Measurements from ENCODE around the gene FAM131A. TPM values are rescaled to one million over a fixed set of nuclear protein-coding genes. Genes with fewer than 3 reads are reported as not detected.
A peak's percentile ranks its signal among the peaks of the same experiment; 100 is the strongest.

FAM131A gene
- total RNA-seq, result 12.6 and 13.9 TPM in 2 replicates

DNA sequence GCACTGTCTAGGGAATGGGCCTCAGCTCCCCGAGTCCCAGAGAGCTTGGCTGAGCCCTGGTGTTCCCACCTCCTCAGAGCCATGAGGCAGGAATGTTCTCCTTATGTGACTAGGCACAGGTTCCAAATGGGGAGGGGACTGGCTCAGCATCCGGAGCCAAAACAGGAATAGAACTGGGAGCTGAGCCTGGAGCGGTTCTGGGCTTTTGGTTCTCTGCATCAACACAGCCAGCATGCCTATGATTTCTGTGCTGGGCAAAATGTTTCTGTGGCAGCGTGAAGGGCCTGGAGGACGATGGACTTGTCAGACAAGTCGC is at the start of gene FAM131A:
Gene FAM131A, plus strand, starts transcription at position 202 of the 316 bp plus-strand sequence. Its CDS starts 31 bp downstream, at position 233.
- Mint-ChIP-seq H3K27ac (peak within 1 kb of the TSS; percentile 87), H3K36me3 (ENCODE audit: low read depth) (peaks cover 30% of the 10 kb centered on the region), H3K27me3 (ENCODE audit: low read depth) (no peaks in the 10 kb centered on the region), H3K9me3 (no peaks in the 10 kb centered on the region), H3K4me3 (ENCODE audit: low read depth) (peak within 1 kb of the TSS; percentile 88), H3K4me1 (ENCODE audit: low read depth) (peaks cover 51% of the 10 kb centered on the region)
- DNase-seq (ENCODE audit: low spot score), result no peak
- intact Hi-C loops (cut with micrococcal nuclease), result no loop called here

DNA sequence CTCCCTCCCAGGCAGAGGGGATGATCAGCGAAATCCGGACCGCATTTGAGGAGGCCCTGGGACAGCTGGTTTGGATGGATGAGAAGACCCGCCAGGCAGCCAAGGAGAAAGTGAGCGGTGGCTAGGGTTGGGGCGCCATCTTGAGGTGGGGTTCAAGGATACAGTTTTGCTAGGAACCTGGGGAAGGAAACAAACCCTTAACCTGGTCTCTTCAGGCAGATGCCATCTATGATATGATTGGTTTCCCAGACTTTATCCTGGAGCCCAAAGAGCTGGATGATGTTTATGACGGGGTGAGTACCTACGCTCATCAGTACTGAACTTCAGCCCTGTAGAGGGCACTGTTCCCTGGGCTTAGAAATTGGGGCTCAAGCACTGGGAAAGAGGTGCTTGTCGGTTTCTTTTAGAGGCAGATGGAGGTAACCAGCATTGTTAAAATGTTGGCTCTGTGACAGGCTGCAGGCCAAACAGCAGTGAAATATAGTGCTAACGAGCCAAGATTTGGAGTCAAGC is 47.9 kb upstream of the FAM131A start:
- Mint-ChIP-seq H3K4me1 (ENCODE audit: low read depth) (no peaks in the 10 kb centered on the region), H3K27me3 (ENCODE audit: low read depth) (peaks cover 12% of the 10 kb centered on the region), H3K27ac (no peak overlapping the region), H3K4me3 (ENCODE audit: low read depth) (no peak overlapping the region), H3K9me3 (no peaks in the 10 kb centered on the region), H3K36me3 (ENCODE audit: low read depth) (no peaks in the 10 kb centered on the region)
- intact Hi-C loops (cut with micrococcal nuclease), result loop anchor here (1.0 to 2.0 kb wide), 2 partner anchors 63 to 394 kb away; no protein-coding TSS in a partner anchor
- peak; percentile 43 for DNase-seq (ENCODE audit: low spot score)

GRCh38 chr3:184290331-184290730 is 47.1 kb upstream of the FAM131A start:
- H3K4me1 Mint-ChIP-seq (ENCODE audit: low read depth), result no peaks in the 10 kb centered on the region
- DNase-seq (ENCODE audit: low spot score), result no peak
- H3K36me3 Mint-ChIP-seq (ENCODE audit: low read depth), result no peaks in the 10 kb centered on the region
- no peak overlapping the region for H3K4me3 Mint-ChIP-seq (ENCODE audit: low read depth)
- no peak overlapping the region for H3K27ac Mint-ChIP-seq
- H3K27me3 Mint-ChIP-seq (ENCODE audit: low read depth), result peaks cover 12% of the 10 kb centered on the region
- intact Hi-C loops (cut with micrococcal nuclease), result no loop called here
- H3K9me3 Mint-ChIP-seq, result no peaks in the 10 kb centered on the region

DNA sequence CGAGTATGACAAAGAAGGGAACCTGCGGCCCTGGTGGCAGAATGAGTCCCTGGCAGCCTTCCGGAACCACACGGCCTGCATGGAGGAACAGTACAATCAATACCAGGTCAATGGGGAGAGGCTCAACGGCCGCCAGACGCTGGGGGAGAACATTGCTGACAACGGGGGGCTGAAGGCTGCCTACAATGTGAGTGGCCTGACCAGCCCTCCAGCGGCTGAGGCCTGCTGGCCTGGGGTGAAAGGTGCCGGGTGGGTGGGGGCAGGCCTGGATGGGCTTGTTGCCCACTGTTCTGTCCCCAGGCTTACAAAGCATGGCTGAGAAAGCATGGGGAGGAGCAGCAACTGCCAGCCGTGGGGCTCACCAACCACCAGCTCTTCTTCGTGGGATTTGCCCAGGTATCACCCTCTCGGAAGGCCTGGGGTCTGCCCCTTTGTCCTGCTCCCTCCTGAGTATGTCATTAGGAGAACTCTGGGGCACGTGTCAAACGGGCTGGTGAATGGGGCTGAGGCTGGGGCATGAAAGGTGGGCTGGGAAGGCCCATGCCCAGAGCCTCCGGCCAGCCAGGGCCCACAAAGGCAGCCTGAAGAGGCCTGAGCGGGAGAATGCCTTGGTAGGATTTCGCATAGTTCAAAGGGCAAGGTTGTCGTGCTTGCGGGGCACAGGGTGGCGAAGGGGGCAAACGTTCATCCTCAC is 46.2 kb upstream of the FAM131A start:
- intact Hi-C loops (cut with micrococcal nuclease), result no loop called here
- H3K27me3 Mint-ChIP-seq (ENCODE audit: low read depth), result peaks cover 6% of the 10 kb centered on the region
- H3K36me3 Mint-ChIP-seq (ENCODE audit: low read depth), result no peaks in the 10 kb centered on the region
- H3K27ac Mint-ChIP-seq, result no peak overlapping the region
- no peaks in the 10 kb centered on the region for H3K4me1 Mint-ChIP-seq (ENCODE audit: low read depth)
- DNase-seq (ENCODE audit: low spot score), result no peak
- H3K9me3 Mint-ChIP-seq, result no peaks in the 10 kb centered on the region
- H3K4me3 Mint-ChIP-seq (ENCODE audit: low read depth), result no peak overlapping the region

DNA sequence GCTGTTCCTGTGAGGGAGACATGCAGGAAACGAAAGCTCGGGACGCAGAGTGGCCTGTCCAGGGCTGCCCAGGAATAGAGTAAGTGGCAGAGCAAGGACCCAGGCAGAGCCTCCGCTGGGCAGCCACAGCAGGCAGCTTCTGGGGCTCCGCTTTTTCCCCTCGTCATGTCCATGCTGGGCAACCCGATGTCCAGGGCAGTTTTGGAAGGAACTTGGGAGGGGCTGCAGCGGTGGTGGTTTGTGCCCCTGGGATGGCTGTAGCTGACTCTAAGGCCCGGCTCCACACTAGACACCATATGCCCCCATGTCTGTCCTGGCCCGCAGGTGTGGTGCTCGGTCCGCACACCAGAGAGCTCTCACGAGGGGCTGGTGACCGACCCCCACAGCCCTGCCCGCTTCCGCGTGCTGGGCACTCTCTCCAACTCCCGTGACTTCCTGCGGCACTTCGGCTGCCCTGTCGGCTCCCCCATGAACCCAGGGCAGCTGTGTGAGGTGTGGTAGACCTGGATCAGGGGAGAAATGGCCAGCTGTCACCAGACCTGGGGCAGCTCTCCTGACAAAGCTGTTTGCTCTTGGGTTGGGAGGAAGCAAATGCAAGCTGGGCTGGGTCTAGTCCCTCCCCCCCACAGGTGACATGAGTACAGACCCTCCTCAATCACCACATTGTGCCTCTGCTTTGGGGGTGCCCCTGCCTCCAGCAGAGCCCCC is 45.5 kb upstream of the FAM131A start:
- DNase-seq (ENCODE audit: low spot score), result no peak
- intact Hi-C loops (cut with micrococcal nuclease), result no loop called here
- H3K9me3 Mint-ChIP-seq, result no peaks in the 10 kb centered on the region

DNA sequence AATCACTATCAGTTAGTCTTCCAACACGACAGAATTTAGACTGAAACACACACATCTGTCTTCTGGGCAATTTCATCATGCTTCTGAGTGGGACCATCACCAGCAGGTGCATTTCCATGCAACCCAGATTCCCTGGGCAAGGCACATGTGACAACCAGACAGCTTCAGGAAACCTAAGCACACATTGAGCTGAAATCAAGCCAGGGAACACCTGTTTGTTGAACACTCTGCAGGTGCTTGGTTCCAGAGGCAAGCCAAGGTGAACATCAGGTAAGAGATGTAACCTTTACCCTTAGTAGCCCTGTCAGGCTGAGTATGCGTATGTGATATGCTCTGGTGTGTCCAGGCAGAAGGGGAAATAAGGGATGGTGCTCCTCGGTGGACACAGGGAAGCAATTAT is 41.6 kb upstream of the FAM131A start:
- Mint-ChIP-seq H3K27ac (no peak overlapping the region), H3K27me3 (ENCODE audit: low read depth) (peaks cover 2% of the 10 kb centered on the region), H3K4me3 (ENCODE audit: low read depth) (no peak overlapping the region), H3K4me1 (ENCODE audit: low read depth) (peaks cover 13% of the 10 kb centered on the region), H3K9me3 (no peaks in the 10 kb centered on the region), H3K36me3 (ENCODE audit: low read depth) (peaks cover 13% of the 10 kb centered on the region)
- DNase-seq (ENCODE audit: low spot score), result no peak
- intact Hi-C loops (cut with micrococcal nuclease), result no loop called here

More for the DNA sequence above, 45.5 kb upstream of the FAM131A start:
- H3K27me3 Mint-ChIP-seq (ENCODE audit: low read depth), result peaks cover 5% of the 10 kb centered on the region
- H3K4me3 Mint-ChIP-seq (ENCODE audit: low read depth), result no peak overlapping the region
- H3K4me1 Mint-ChIP-seq (ENCODE audit: low read depth), result no peaks in the 10 kb centered on the region
- H3K36me3 Mint-ChIP-seq (ENCODE audit: low read depth), result no peaks in the 10 kb centered on the region
- no peak overlapping the region for H3K27ac Mint-ChIP-seq

- no peaks in the 10 kb centered on the region for H3K9me3 Mint-ChIP-seq
- H3K4me1 Mint-ChIP-seq (ENCODE audit: low read depth), result peaks cover 16% of the 10 kb centered on the region
- peaks cover 2% of the 10 kb centered on the region for H3K27me3 Mint-ChIP-seq (ENCODE audit: low read depth)
- no peak overlapping the region for H3K27ac Mint-ChIP-seq
- DNase-seq (ENCODE audit: low spot score), result no peak
- intact Hi-C loops (cut with micrococcal nuclease), result no loop called here
- peaks cover 18% of the 10 kb centered on the region for H3K36me3 Mint-ChIP-seq (ENCODE audit: low read depth)
- no peak overlapping the region for H3K4me3 Mint-ChIP-seq (ENCODE audit: low read depth)
These were observed 40.8 kb upstream of the FAM131A start for GRCh38 chr3:184296616-184297015.

DNA sequence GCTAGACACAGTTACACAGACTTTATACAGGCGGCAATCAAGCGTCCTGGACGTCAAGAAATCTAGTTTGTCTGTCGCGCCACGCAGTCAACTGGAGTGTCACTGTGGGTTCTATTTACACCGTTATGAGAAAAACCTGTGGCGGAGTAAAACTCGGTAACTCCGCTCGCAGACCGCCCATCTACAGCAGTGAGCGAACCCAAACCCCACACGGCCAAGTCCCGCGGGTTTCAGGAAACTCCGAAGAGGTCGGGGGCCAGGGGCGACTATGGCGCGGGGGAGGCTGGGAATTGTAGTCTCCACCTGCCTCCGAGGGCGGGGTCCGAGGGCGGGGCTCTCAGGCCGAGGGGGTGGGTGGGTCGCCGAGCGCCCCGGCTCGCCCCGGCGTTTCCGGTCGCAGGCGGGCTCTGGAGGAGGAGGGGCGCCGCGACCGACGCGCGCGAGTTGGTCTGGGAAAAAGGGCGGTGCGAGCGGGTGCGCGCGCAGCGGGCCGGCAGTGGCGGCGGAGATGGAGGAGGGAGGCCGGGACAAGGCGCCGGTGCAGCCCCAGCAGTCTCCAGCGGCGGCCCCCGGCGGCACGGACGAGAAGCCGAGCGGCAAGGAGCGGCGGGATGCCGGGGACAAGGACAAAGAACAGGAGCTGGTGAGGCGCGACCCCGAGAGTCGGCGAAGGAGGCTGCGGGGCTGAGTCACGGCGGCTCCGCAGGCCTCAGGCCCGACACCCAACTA is 38.5 kb upstream of the FAM131A start, which contains the start of gene PSMD2:
Gene PSMD2, plus strand, starts transcription at position 483 of the 729 bp plus-strand sequence. Its CDS starts 26 bp downstream, at position 509.
- intact Hi-C loops (cut with micrococcal nuclease), result loop anchor here (1.0 to 2.0 kb wide), 6 partner anchors 15 to 144 kb away; partner anchors contain the start of genes ABCF3, AP2M1, DVL3 and EEF1AKMT4

DNA sequence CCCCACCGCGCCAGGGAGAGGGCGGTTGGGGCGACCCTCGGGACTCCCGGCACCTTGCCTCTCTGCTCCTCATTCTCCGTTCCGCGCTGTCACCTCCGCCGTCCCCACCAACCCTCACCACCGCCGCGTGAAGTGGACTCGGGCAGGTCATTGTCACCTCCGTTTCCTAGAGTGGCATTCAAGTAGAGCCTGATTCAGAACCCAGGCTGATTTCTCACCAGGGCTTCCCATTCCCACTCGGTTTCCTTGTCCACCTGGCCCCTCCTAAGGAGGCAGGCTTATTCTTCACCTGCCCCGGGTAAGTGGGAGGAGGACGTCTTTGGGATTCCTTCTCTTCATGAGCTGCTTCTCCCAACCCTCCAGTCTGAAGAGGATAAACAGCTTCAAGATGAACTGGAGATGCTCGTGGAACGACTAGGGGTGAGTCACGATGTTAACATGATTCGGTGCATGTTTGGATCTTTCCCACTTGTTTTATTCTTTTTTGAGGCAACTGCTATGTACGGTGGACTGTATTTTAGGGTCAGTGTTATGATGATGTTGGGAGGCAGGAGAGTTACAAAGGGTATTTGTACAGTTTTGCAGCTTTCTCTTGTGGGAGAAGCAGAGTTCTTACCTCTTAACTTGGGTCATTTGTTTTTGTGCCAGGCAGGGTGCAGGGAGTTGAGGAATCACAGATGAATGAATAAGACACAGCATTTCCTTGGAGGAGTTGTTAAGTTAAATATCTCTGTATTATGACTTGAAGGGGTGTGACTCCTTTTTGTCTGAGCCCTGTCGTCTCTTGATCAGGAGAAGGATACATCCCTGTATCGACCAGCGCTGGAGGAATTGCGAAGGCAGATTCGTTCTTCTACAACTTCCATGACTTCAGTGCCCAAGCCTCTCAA is 37.7 kb upstream of the FAM131A start:
- Mint-ChIP-seq H3K27me3 (ENCODE audit: low read depth) (peaks cover 2% of the 10 kb centered on the region), H3K4me1 (ENCODE audit: low read depth) (peaks cover 17% of the 10 kb centered on the region), H3K36me3 (ENCODE audit: low read depth) (peaks cover 47% of the 10 kb centered on the region), H3K27ac (peak overlapping the region; percentile 48), H3K9me3 (no peaks in the 10 kb centered on the region), H3K4me3 (ENCODE audit: low read depth) (peak overlapping the region; percentile 92)
- intact Hi-C loops (cut with micrococcal nuclease), result loop anchor here (1.0 to 2.0 kb wide), 6 partner anchors 15 to 144 kb away; partner anchors contain the start of genes ABCF3, AP2M1, DVL3 and EEF1AKMT4
- no peak for DNase-seq (ENCODE audit: low spot score)

More for the DNA sequence above, 38.5 kb upstream of the FAM131A start, which contains the start of gene PSMD2:
- no peaks in the 10 kb centered on the region for H3K9me3 Mint-ChIP-seq
- peaks cover 40% of the 10 kb centered on the region for H3K36me3 Mint-ChIP-seq (ENCODE audit: low read depth)
- peak; percentile 94 for DNase-seq (ENCODE audit: low spot score)
- peaks cover 2% of the 10 kb centered on the region for H3K27me3 Mint-ChIP-seq (ENCODE audit: low read depth)
- peaks cover 17% of the 10 kb centered on the region for H3K4me1 Mint-ChIP-seq (ENCODE audit: low read depth)
- peak within 1 kb of the TSS; percentile 58 for H3K27ac Mint-ChIP-seq
- H3K4me3 Mint-ChIP-seq (ENCODE audit: low read depth), result peak within 1 kb of the TSS; percentile 92

GRCh38 chr3:184300378-184300720 is 37.1 kb upstream of the FAM131A start:
- Mint-ChIP-seq H3K36me3 (ENCODE audit: low read depth) (peaks cover 52% of the 10 kb centered on the region), H3K9me3 (no peaks in the 10 kb centered on the region), H3K27me3 (ENCODE audit: low read depth) (peaks cover 2% of the 10 kb centered on the region), H3K4me1 (ENCODE audit: low read depth) (peaks cover 17% of the 10 kb centered on the region), H3K4me3 (ENCODE audit: low read depth) (peak overlapping the region; percentile 92), H3K27ac (no peak overlapping the region)
- no peak for DNase-seq (ENCODE audit: low spot score)
- intact Hi-C loops (cut with micrococcal nuclease), result no loop called here

GRCh38 chr3:184305577-184305976 is 31.8 kb upstream of the FAM131A start:
- no peak overlapping the region for H3K27ac Mint-ChIP-seq
- peaks cover 82% of the 10 kb centered on the region for H3K36me3 Mint-ChIP-seq (ENCODE audit: low read depth)

More at GRCh38 chr3:184305577-184305976, 31.8 kb upstream of the FAM131A start:
- Mint-ChIP-seq H3K27me3 (ENCODE audit: low read depth) (no peaks in the 10 kb centered on the region), H3K9me3 (no peaks in the 10 kb centered on the region), H3K4me3 (ENCODE audit: low read depth) (no peak overlapping the region), H3K4me1 (ENCODE audit: low read depth) (peaks cover 6% of the 10 kb centered on the region)
- intact Hi-C loops (cut with micrococcal nuclease), result no loop called here
- DNase-seq (ENCODE audit: low spot score), result no peak
